ENCODE data around the gene EIF2B2. TPM values are rescaled to one million over a fixed set of nuclear protein-coding genes. Genes with fewer than 3 reads are reported as not detected.

The EIF2B2 gene
- total and polyA plus RNA-seq, 2 of the 13 experiments (the other 11 are each of a cell fraction or from before 2014, with no cell fraction given), result 54.4 to 78.6 TPM

DNA sequence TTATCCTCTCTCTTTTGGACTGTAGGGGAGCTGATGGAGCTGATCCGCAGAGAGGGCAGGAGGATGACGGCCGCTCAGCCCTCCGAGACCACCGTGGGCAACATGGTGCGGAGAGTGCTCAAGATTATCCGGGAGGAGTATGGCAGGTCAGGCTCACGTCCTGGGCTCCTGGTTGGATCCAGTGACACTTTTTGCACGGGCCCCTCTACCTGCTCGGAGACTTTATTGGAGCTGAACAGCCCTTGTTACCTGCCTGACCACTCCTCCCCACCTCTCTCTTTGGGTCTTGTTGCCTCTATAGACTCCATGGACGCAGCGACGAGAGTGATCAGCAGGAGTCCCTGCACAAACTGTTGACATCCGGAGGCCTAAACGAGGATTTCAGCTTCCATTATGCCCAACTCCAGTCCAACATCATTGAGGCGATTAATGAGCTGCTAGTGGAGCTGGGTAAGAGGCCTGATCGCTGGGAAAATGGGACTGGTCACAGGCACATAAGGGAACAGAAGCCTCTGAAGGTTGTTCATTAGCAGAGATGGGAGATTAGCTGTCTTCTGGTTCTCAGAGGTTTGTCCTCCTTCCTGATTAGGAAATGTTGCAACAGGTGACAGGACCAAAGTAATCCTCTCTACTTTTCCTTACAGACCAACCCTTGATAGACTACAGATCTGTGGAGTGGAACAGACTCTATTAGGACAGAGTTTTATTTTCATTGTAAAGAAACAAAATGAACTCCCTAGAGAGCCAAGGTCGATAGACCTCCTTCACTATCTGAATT lies 718 bp downstream of the EIF2B2 start (continued):
- TF ChIP-seq, protein P1, sequence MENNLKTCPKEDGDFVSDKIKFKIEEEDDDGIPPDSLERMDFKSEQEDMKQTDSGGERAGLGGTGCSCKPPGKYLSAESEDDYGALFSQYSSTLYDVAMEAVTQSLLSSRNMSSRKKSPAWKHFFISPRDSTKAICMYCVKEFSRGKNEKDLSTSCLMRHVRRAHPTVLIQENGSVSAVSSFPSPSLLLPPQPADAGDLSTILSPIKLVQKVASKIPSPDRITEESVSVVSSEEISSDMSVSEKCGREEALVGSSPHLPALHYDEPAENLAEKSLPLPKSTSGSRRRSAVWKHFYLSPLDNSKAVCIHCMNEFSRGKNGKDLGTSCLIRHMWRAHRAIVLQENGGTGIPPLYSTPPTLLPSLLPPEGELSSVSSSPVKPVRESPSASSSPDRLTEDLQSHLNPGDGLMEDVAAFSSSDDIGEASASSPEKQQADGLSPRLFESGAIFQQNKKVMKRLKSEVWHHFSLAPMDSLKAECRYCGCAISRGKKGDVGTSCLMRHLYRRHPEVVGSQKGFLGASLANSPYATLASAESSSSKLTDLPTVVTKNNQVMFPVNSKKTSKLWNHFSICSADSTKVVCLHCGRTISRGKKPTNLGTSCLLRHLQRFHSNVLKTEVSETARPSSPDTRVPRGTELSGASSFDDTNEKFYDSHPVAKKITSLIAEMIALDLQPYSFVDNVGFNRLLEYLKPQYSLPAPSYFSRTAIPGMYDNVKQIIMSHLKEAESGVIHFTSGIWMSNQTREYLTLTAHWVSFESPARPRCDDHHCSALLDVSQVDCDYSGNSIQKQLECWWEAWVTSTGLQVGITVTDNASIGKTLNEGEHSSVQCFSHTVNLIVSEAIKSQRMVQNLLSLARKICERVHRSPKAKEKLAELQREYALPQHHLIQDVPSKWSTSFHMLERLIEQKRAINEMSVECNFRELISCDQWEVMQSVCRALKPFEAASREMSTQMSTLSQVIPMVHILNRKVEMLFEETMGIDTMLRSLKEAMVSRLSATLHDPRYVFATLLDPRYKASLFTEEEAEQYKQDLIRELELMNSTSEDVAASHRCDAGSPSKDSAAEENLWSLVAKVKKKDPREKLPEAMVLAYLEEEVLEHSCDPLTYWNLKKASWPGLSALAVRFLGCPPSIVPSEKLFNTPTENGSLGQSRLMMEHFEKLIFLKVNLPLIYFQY (CRISPR knock-in tag; IDR thresholded peaks at IDR 0.05; ENCODE audit: borderline replicate concordance), result no peak
- TF ChIP-seq POLR2A (IDR thresholded peaks at IDR 0.05; ENCODE audit: insufficient read depth in 1 of 2, low read depth in 2 of 2, low read length in 2 of 2) (peak in 1 of 2 experiments; percentile 12; a peak in 1 of 4 replicates), ZNF430 (CRISPR knock-in tag; IDR thresholded peaks at IDR 0.05) (0 out of 2 replicates have a peak, but pooled peaks have one; percentile 30), ELF1 (CRISPR knock-in tag; IDR thresholded peaks at IDR 0.05) (no peak), LCORL (IDR thresholded peaks at IDR 0.05) (no peak), LCORL (CRISPR knock-in tag; IDR thresholded peaks at IDR 0.05) (0 out of 2 replicates have a peak, but pooled peaks have one; percentile 22), ZNF615 (CRISPR knock-in tag; IDR thresholded peaks at IDR 0.05; ENCODE audit: borderline replicate concordance) (no peak), ZNF598 (CRISPR knock-in tag; IDR thresholded peaks at IDR 0.05; ENCODE audit: borderline replicate concordance) (0 out of 2 replicates have a peak, but pooled peaks have one; percentile 8), ZNF605 (CRISPR knock-in tag; IDR thresholded peaks at IDR 0.05) (peak; percentile 62; the same call in 1 of the 2 replicates), ZNF34 (CRISPR knock-in tag; IDR thresholded peaks at IDR 0.05; ENCODE audit: borderline replicate concordance) (0 out of 2 replicates have a peak, but pooled peaks have one; percentile 77)
- TF ChIP-seq, protein P2, sequence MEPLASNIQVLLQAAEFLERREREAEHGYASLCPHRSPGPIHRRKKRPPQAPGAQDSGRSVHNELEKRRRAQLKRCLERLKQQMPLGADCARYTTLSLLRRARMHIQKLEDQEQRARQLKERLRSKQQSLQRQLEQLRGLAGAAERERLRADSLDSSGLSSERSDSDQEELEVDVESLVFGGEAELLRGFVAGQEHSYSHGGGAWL (CRISPR knock-in tag; IDR thresholded peaks at IDR 0.05), result 0 out of 2 replicates have a peak, but pooled peaks have one; percentile 15
- TF ChIP-seq, protein P3, sequence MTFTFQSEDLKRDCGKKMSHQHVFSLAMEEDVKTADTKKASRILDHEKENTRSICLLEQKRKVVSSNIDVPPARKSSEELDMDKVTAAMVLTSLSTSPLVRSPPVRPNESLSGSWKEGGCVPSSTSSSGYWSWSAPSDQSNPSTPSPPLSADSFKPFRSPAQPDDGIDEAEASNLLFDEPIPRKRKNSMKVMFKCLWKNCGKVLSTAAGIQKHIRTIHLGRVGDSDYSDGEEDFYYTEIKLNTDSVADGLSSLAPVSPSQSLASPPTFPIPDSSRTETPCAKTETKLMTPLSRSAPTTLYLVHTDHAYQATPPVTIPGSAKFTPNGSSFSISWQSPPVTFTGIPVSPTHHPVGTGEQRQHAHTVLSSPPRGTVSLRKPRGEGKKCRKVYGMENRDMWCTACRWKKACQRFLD (CRISPR knock-in tag; IDR thresholded peaks at IDR 0.05; ENCODE audit: borderline replicate concordance), result no peak
- TF ChIP-seq, protein P4, sequence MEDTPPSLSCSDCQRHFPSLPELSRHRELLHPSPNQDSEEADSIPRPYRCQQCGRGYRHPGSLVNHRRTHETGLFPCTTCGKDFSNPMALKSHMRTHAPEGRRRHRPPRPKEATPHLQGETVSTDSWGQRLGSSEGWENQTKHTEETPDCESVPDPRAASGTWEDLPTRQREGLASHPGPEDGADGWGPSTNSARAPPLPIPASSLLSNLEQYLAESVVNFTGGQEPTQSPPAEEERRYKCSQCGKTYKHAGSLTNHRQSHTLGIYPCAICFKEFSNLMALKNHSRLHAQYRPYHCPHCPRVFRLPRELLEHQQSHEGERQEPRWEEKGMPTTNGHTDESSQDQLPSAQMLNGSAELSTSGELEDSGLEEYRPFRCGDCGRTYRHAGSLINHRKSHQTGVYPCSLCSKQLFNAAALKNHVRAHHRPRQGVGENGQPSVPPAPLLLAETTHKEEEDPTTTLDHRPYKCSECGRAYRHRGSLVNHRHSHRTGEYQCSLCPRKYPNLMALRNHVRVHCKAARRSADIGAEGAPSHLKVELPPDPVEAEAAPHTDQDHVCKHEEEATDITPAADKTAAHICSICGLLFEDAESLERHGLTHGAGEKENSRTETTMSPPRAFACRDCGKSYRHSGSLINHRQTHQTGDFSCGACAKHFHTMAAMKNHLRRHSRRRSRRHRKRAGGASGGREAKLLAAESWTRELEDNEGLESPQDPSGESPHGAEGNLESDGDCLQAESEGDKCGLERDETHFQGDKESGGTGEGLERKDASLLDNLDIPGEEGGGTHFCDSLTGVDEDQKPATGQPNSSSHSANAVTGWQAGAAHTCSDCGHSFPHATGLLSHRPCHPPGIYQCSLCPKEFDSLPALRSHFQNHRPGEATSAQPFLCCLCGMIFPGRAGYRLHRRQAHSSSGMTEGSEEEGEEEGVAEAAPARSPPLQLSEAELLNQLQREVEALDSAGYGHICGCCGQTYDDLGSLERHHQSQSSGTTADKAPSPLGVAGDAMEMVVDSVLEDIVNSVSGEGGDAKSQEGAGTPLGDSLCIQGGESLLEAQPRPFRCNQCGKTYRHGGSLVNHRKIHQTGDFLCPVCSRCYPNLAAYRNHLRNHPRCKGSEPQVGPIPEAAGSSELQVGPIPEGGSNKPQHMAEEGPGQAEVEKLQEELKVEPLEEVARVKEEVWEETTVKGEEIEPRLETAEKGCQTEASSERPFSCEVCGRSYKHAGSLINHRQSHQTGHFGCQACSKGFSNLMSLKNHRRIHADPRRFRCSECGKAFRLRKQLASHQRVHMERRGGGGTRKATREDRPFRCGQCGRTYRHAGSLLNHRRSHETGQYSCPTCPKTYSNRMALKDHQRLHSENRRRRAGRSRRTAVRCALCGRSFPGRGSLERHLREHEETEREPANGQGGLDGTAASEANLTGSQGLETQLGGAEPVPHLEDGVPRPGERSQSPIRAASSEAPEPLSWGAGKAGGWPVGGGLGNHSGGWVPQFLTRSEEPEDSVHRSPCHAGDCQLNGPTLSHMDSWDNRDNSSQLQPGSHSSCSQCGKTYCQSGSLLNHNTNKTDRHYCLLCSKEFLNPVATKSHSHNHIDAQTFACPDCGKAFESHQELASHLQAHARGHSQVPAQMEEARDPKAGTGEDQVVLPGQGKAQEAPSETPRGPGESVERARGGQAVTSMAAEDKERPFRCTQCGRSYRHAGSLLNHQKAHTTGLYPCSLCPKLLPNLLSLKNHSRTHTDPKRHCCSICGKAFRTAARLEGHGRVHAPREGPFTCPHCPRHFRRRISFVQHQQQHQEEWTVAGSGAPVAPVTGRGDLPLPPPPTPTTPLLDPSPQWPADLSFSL (CRISPR knock-in tag; IDR thresholded peaks at IDR 0.05), result no peak

Measured in HepG2 (cell line).